ENCODE results near the gene MED16. TPM values are rescaled to one million over a fixed set of nuclear protein-coding genes. Genes with fewer than 3 reads are reported as not detected.
"Not testable (repeated sequence)": the region's sequence is repeated elsewhere in the genome, so short reads cannot be mapped to it uniquely, and the experiment has no call there.

The MED16 gene
- total RNA-seq, 1 donor from 2014 or later, result 53.5 TPM

DNA sequence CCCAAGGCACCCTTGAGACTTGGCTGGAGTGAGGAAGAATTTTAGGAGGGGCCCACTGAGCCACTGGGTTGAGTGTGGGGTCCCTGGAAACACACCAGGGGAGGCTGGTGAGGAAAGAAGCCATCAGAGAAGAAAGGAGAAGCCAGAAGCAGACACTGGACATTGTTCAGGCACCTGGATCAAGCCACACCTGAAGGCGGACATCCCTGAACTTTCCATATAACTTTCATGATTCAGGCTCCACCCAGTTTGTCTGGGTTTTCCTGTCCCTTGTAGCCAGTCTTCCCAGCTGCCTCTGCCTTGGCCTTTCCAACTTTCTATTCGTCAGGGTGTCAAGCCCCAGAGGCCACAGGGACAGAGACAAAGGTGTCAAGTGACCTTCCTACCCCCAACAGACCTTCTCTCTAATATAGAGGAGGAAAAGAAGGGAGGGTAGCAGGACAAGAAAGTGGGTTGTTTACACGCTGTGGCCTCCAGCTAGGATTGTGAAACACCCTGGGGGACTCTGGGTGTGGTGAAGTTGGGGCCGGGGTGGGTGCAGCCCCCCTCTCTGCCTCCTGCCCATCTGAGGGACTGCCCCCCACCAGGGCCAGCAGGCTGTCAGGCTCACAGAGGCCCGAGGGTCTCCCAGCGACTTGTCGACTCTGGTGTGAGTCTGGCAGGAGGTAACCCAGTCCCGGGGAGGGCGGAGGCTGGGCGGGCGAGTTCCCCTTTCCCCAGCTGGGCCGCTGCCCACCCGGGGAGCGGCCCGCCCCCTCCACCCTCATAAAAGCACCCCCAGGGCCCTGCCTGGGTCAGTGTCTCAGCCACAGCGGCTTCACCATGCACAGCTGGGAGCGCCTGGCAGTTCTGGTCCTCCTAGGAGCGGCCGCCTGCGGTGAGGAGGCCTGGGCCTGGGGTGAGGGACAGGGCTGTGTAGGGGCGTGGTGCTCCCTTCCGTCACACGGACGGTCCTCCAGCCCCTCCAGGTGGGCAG is 33.8 kb downstream of the MED16 start, which contains the start of gene CFD:
Gene CFD, plus strand, starts transcription at position 797 of the 976 bp plus-strand sequence. Its CDS starts 26 bp downstream, at position 823.
- no peak for DNase-seq (ENCODE audit: low read depth)
- peak within 1 kb of the TSS; percentile 49 for H3K4me3 ChIP-seq (ENCODE audit: low read depth, low read length)
- no peak for TF ChIP-seq CTCF (conservative IDR thresholded peaks at IDR 0.05; ENCODE audit: low read depth, low read length)

GRCh38 chr19:858284-858683 is 34.7 kb downstream of the MED16 start:
- no peak overlapping the region for H3K4me3 ChIP-seq (ENCODE audit: low read depth, low read length)
- no peak for DNase-seq (ENCODE audit: low read depth)
- no peak for TF ChIP-seq CTCF (conservative IDR thresholded peaks at IDR 0.05; ENCODE audit: low read depth, low read length)

- no peak overlapping the region for H3K4me3 ChIP-seq (ENCODE audit: low read depth, low read length)
- DNase-seq (ENCODE audit: low read depth), result no peak
- TF ChIP-seq CTCF (conservative IDR thresholded peaks at IDR 0.05; ENCODE audit: low read depth, low read length), result no peak
These were observed 37.3 kb downstream of the MED16 start for GRCh38 chr19:855566-856120.

- no peak for TF ChIP-seq CTCF (conservative IDR thresholded peaks at IDR 0.05; ENCODE audit: low read depth, low read length)
- no peak overlapping the region for H3K4me3 ChIP-seq (ENCODE audit: low read depth, low read length)
- no peak for DNase-seq (ENCODE audit: low read depth)
These were observed 37.8 kb downstream of the MED16 start for GRCh38 chr19:855142-855541.

- no peak overlapping the region for H3K4me3 ChIP-seq (ENCODE audit: low read depth, low read length)
- TF ChIP-seq CTCF (conservative IDR thresholded peaks at IDR 0.05; ENCODE audit: low read depth, low read length), result no peak
- no peak for DNase-seq (ENCODE audit: low read depth)
These were observed 38.4 kb downstream of the MED16 start for GRCh38 chr19:854549-854948.

- DNase-seq (ENCODE audit: low read depth); H3K4me3 ChIP-seq (ENCODE audit: low read depth, low read length): not testable (repeated sequence)
These were observed 39.3 kb downstream of the MED16 start for GRCh38 chr19:853614-854220.

DNA sequence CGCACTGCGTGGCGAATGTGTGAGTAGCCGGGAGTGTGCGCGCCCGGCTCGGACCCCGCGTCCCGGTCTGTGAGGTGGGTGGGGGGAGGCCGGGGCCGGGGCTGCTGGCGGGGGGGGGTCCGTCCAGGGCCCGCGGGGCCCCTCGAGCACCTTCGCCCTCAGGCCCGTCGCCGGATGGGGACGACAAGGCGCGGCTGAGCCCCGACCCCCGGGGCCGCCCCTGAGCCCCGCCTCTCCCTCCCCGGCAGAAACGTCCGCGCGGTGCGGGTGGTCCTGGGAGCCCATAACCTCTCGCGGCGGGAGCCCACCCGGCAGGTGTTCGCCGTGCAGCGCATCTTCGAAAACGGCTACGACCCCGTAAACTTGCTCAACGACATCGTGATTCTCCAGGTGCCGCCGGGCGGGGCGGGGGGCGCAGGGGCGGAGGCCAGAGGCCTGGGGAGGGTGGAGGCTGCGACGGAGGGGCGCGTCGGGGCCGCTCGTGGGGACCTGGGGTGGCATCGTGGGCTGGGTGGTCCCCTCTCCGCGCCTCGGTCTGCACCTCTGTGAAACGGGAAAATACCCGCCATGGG is 39.9 kb downstream of the MED16 start:
- TF ChIP-seq CTCF (conservative IDR thresholded peaks at IDR 0.05; ENCODE audit: low read depth, low read length), result no peak
- H3K4me3 ChIP-seq (ENCODE audit: low read depth, low read length), result no peak overlapping the region
- DNase-seq (ENCODE audit: low read depth), result no peak

Measured in epithelial cell of proximal tubule (primary cell).